Neuron (in vitro differentiated cells): ENCODE measurements around the gene CLSTN1.

ENCODE experiments used
- H2AFZ ChIP-seq: one replicate; pipeline ENCODE4 v1.6.1; 2013; ENCODE audit warnings: low read depth, mild to moderate bottlenecking, inconsistent platforms, low read length, moderate library complexity
- H3K27me3 ChIP-seq: one replicate; pipeline ENCODE4 v1.6.1; 2013; ENCODE audit warnings: low read length; ENCODE audit not compliant: insufficient read depth
- H3K36me3 ChIP-seq: one replicate; pipeline ENCODE4 v1.6.1; 2013; ENCODE audit warnings: low read length; ENCODE audit not compliant: insufficient read depth
- H3K4me1 ChIP-seq: one replicate; pipeline ENCODE4 v1.6.1; 2013; ENCODE audit warnings: low read length; ENCODE audit not compliant: insufficient read depth
- H3K4me3 ChIP-seq: 2 replicates; pipeline ENCODE4 v1.5.1; 2013; ENCODE audit warnings: mild to moderate bottlenecking, low read length, moderate library complexity
- H3K9me3 ChIP-seq: one replicate; pipeline ENCODE4 v1.6.1; 2013; ENCODE audit warnings: low read length

CLSTN1 gene

GRCh38 chr1:9732123-9732971, 91.4 kb downstream of the CLSTN1 start:
- Histone ChIP-seq H3K4me1 (no peaks in the 10 kb centered on the region), H3K4me3 (no peak overlapping the region), H3K9me3 (peaks cover 10% of the 10 kb centered on the region), H3K36me3 (peaks cover 87% of the 10 kb centered on the region), H3K27me3 (no peaks in the 10 kb centered on the region), H2AFZ (no peak overlapping the region)

- peaks cover 82% of the 10 kb centered on the region for H3K36me3 ChIP-seq
- no peak overlapping the region for H2AFZ ChIP-seq
- no peaks in the 10 kb centered on the region for H3K27me3 ChIP-seq
- H3K4me3 ChIP-seq, result no peak overlapping the region
- no peaks in the 10 kb centered on the region for H3K4me1 ChIP-seq
- H3K9me3 ChIP-seq, result peaks cover 10% of the 10 kb centered on the region
These were observed 92.2 kb downstream of the CLSTN1 start for GRCh38 chr1:9731561-9731960.

GRCh38 chr1:9731051-9731537, 92.7 kb downstream of the CLSTN1 start:
- no peaks in the 10 kb centered on the region for H3K4me1 ChIP-seq
- H3K27me3 ChIP-seq, result no peaks in the 10 kb centered on the region
- no peak overlapping the region for H3K4me3 ChIP-seq
- H3K36me3 ChIP-seq, result peaks cover 77% of the 10 kb centered on the region
- H2AFZ ChIP-seq, result no peak overlapping the region
- H3K9me3 ChIP-seq, result peaks cover 10% of the 10 kb centered on the region

- Histone ChIP-seq H3K4me3 (no peak overlapping the region), H3K27me3 (no peaks in the 10 kb centered on the region), H3K9me3 (peaks cover 10% of the 10 kb centered on the region), H2AFZ (no peak overlapping the region), H3K4me1 (no peaks in the 10 kb centered on the region), H3K36me3 (peaks cover 69% of the 10 kb centered on the region)
These were observed 93.5 kb downstream of the CLSTN1 start for GRCh38 chr1:9730096-9730901.

- Histone ChIP-seq H3K27me3 (no peaks in the 10 kb centered on the region), H3K36me3 (peaks cover 61% of the 10 kb centered on the region), H3K4me3 (no peak overlapping the region), H2AFZ (no peak overlapping the region), H3K9me3 (peaks cover 10% of the 10 kb centered on the region), H3K4me1 (no peaks in the 10 kb centered on the region)
These were observed 94.2 kb downstream of the CLSTN1 start for GRCh38 chr1:9729523-9729922.

GRCh38 chr1:9728451-9729295, 95.1 kb downstream of the CLSTN1 start:
- Histone ChIP-seq H3K9me3 (peaks cover 7% of the 10 kb centered on the region), H2AFZ (no peak overlapping the region), H3K4me3 (no peak overlapping the region), H3K4me1 (no peaks in the 10 kb centered on the region), H3K36me3 (peaks cover 53% of the 10 kb centered on the region), H3K27me3 (no peaks in the 10 kb centered on the region)

GRCh38 chr1:9726905-9727595, 96.7 kb downstream of the CLSTN1 start:
- Histone ChIP-seq H3K9me3 (peaks cover 1% of the 10 kb centered on the region), H3K36me3 (peaks cover 37% of the 10 kb centered on the region), H3K4me3 (no peak overlapping the region), H3K4me1 (no peaks in the 10 kb centered on the region), H2AFZ (no peak overlapping the region), H3K27me3 (no peaks in the 10 kb centered on the region)

GRCh38 chr1:9726406-9726805, 97.4 kb downstream of the CLSTN1 start:
- peaks cover 31% of the 10 kb centered on the region for H3K36me3 ChIP-seq
- no peaks in the 10 kb centered on the region for H3K27me3 ChIP-seq
- no peaks in the 10 kb centered on the region for H3K4me1 ChIP-seq
- H3K4me3 ChIP-seq, result no peak overlapping the region
- H3K9me3 ChIP-seq, result peaks cover 1% of the 10 kb centered on the region
- H2AFZ ChIP-seq, result no peak overlapping the region

GRCh38 chr1:9724706-9725476, 98.9 kb downstream of the CLSTN1 start:
- H3K4me1 ChIP-seq, result no peaks in the 10 kb centered on the region
- no peaks in the 10 kb centered on the region for H3K27me3 ChIP-seq
- no peak overlapping the region for H3K4me3 ChIP-seq
- H3K36me3 ChIP-seq, result peaks cover 17% of the 10 kb centered on the region
- H3K9me3 ChIP-seq, result peaks cover 1% of the 10 kb centered on the region
- H2AFZ ChIP-seq, result no peak overlapping the region

GRCh38 chr1:9723926-9724325, 99.8 kb downstream of the CLSTN1 start:
- Histone ChIP-seq H3K9me3 (peaks cover 1% of the 10 kb centered on the region), H3K4me3 (no peak overlapping the region), H2AFZ (no peak overlapping the region), H3K36me3 (peaks cover 10% of the 10 kb centered on the region), H3K4me1 (no peaks in the 10 kb centered on the region), H3K27me3 (no peaks in the 10 kb centered on the region)

GRCh38 chr1:9723068-9723805, 100.5 kb downstream of the CLSTN1 start:
- H3K27me3 ChIP-seq, result no peaks in the 10 kb centered on the region
- peaks cover 1% of the 10 kb centered on the region for H3K9me3 ChIP-seq
- no peaks in the 10 kb centered on the region for H3K4me1 ChIP-seq
- no peak overlapping the region for H2AFZ ChIP-seq
- H3K36me3 ChIP-seq, result peaks cover 3% of the 10 kb centered on the region
- no peak overlapping the region for H3K4me3 ChIP-seq
